GM19099 (cell line): ENCODE measurements around the gene FBXW2.

ENCODE experiments used
- POLR2A ChIP-seq: IDR thresholded peaks from 3 replicates; pipeline ENCODE4 v1.6.1; 2011; ENCODE audit warnings: low read depth; ENCODE audit not compliant: insufficient read length; ENCODE audit errors: extremely low read depth

Gene FBXW2, protein sequence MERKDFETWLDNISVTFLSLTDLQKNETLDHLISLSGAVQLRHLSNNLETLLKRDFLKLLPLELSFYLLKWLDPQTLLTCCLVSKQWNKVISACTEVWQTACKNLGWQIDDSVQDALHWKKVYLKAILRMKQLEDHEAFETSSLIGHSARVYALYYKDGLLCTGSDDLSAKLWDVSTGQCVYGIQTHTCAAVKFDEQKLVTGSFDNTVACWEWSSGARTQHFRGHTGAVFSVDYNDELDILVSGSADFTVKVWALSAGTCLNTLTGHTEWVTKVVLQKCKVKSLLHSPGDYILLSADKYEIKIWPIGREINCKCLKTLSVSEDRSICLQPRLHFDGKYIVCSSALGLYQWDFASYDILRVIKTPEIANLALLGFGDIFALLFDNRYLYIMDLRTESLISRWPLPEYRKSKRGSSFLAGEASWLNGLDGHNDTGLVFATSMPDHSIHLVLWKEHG

DNA sequence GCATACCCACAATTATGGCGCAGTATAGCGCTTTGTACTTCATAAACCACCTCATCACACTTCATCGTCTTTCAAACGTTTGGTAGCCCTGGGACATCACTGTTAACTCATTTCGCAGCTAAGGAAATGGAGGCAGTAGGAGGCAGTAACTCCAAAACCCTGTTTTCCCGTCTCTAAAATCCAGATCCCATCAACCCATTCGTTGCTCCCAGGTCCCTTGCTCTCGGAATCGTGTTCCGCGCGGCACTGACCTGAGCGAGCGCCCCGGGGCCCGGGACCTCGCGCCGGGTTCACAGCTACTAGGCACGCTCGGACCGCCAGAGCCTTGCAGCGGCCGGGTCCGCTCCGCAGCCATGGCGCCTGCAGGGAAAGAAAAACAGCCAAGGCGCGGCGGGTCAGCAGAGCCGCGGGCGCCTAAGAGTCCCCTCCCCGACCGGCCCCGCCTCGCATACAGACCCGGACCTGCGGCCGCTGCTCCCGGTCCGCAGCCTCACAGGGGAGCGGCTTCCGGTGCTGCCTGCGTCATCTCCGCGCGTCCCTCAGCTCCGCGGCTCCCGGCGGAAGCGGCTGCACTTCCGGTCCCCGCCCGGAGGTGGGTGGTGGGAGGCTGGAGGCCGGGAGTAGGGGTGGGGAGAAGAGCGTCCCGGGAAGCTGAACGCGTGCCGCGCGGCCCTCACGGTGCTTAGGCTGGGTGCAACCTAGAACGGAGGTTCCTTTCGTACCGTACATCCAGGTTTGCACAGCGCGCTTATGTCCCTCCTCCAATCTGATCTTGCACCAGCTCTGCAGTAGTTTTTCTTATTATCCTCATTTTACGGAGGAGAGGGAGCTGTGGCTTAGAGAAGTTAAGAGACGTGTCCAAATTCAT is at the start of gene FBXW2:
TSS of gene FBXW2 (minus strand) at position 519 of the 868 bp plus-strand sequence. CDS start 5,158 bp downstream, outside the sequence.
- TF ChIP-seq POLR2A = peak; percentile 97

DNA sequence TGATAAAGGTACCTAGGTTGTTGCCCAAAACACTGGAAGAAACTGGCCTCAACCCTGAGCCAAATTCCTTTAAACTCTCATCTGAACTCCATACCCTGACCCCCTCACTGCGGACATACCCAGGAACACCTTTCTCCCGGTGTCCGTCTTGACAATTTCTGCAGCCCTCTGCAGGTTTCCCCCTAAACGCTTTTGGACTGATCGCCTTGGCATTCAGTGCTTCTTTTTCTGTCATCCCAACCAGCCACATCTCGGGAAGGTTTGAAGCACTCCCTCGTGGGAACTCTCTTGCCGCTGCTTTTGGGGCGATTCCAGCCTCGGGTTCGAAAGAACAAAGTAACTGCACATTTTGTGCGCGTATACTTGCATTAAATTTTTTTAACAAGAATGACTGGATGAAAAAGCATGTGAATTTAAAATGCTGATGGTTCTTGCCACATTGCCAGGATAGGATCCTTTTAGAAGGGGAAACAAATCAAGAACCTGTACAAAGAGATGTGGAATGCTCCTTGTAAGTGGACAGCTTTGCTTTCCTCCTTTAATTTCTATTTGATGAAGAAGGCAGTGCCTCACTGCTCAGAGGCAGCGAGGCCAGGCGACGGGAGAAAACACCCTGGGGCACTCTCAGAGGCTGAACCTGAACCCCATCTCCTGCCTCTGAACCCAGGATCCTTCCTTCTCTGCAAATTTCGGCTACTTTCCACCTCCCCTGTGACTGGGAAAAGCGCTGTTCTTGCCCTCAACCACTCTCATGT is 48.9 kb upstream of the FBXW2 start:
- no peak for TF ChIP-seq POLR2A

DNA sequence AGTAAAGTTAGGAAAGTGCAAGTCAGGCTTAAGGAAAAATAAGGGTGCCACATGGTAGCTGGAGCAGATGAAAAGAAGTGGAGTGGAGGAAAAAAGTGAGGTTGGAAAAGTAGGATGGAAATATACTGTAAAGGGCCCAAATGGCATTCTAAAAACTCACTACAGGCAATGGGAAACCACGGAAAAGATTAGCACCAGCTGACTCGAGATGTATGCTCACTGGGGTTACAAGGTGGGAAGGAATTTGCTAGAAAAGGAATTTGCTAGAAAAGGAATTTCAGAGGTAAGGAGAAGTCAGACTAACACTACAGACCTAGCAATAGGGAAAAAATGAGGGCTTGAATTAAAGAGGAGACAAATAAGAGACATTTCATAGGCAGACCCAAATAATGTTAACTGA is 45.9 kb upstream of the FBXW2 start:
- no peak for TF ChIP-seq POLR2A

DNA sequence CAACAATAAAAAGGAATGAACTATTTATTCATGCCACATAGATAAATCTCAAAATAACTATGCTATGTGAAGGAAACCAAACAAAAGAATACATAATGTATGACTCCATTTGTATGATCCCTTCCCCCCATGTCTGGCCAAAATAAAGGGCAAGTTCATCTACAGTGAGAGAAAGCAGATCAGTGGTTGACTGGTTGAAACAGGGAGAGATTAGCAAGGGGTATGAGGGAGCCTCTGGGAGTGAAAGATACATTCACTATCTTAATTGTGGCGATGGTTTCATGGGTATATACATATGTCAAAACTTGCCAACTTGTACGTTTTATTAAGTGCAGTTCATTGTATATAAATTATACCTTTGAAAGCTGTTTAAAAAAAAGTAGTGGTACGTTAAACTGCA is 44.7 kb upstream of the FBXW2 start:
- TF ChIP-seq POLR2A = no peak

DNA sequence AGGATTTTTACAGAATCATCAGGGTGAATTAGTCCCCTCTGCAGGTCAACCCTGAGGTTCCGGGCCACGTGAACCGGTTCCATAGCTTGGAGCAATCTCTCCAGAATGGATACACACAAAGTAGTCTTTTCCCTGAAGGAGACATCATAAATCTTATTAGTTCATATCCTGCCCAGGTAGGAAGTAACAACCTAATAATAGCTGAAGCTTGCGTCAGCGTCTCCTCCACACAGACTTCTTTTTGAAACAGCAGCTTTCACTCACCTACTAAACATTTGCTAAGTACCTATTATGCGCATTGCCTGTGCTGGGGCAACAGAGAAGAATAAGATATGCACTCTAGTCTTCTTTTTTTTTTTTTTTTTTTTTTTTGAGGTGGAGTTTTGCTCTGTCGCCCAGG is 40.1 kb upstream of the FBXW2 start:
- TF ChIP-seq POLR2A = no peak

DNA sequence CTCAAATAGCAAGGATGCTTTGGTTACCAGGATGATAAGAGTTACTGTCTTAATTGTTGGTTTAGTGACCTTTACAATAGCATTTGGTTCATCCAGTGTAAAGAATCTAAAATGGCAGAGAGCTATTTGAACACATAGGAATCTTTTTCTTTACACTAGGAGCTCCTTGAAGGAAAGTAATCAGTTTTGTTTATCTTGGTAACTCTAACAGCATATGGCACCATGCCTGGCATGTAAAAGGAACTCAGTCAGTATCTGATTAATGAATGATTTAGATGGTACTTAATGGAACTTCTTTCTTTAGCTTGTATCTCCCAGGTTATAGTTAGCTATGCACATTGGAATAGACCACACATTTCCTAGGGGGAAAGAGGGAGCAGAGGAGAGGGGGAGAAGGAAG is 39.6 kb upstream of the FBXW2 start:
- TF ChIP-seq POLR2A = no peak

DNA sequence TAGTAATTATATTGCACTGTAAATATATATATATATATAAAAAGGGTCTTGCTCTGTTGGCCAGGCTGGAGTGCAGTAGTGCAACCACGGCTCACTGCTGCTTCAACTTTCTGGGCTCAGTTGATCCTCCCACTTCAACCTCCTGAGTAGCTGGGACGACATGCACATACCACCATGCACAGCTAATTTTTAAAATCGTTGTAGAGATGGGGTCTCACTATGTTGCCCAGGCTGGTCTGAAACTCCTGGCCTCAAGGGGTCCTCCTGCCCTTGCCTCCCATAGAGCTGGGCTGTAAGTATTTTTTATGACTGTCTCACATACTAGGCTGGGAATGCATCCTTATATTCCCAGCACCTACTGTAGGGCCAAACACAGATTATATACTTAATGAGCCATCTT is 37.6 kb upstream of the FBXW2 start:
- TF ChIP-seq POLR2A = no peak

DNA sequence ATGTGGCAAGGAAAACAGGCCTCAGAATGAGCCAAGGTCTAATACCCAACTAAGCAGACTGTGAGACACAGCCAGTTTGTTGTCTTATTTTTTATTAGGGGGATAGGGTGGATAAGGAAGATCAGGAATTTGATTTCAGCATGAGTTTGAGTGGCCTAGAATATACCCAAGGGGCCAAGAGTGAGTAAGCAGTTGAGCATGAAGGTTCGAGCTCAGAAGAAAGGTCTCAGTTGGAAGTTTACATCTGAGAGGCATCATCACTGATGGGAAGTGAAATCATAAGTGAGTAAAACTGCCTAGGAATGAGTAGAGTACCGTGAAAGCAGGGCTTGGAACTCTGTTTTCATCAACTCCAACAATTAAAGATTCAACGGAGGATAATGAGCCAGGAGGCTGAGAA is 36.9 kb upstream of the FBXW2 start:
- TF ChIP-seq POLR2A = no peak

DNA sequence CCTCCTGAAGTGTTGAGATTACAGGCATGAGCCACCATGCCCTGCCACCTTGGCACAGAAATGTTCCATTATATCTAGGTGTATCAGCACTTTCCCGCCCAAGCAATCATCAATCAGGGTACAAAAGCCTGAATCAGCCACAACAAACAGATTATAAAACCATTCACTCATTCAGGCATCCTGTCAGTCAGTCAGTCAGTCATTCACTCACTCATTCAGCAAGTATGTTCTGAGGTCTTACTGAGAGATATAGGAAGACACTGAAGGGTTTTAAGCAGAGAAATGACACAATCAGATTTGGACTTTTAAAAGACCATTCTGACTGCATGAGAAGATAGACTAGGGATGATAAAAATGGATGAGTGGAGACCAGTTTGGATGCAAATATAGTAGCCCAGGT is 36.4 kb upstream of the FBXW2 start:
- TF ChIP-seq POLR2A = no peak

DNA sequence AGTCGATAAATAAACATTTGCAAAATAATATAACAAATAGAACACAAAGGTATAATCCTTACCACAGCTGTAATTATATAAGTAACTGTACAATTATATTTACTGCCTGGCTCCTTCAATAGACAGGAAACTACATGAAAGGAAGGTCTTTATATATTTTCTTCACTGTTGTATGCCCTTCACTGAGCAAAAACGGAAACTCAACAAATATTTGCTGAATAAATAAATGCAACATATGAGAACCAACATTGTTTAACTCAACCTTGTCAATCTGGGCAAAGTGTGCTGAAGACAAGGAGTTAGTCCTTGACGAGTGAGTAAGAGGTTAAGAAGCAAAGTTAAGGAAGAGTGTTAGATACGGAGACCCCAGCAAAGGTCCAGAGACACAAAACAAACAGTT is 26.9 kb upstream of the FBXW2 start:
- TF ChIP-seq POLR2A = no peak

DNA sequence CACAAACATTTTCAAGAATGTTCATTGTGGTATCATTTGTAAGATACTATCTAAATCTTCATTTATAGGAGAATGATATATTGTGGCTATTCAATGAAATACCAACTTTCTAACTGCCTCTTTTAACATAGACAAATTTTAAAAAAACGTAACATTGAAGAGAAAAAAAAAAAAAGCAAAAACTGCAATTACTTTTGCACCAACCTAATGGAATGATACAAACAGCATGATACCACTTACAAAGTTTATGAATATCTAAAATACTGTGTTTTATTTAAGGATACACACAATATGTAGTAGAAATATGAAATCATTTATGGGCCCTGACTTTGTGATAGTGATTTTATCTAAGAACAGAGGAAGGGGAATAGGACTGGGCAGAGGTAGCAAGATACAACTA is 25.4 kb upstream of the FBXW2 start:
- TF ChIP-seq POLR2A = no peak

DNA sequence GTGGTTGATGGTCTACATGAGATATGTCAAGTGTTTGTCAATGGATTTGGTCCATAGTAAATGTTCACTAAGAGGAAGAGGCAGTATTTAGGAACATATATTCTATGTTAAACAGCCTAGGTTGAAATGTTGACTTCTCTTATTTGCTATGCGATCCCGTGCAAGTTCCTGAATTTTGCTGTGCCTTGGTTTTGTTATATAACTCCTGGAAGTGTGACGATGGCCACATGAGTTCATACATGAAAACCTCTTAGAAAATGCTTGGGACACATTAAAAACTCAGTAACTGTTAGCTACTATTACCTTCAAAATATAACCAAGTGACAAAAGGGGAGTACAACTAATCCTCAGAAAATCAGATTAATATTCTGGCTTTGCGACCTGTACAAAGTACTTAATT is 21.9 kb upstream of the FBXW2 start:
- no peak for TF ChIP-seq POLR2A

DNA sequence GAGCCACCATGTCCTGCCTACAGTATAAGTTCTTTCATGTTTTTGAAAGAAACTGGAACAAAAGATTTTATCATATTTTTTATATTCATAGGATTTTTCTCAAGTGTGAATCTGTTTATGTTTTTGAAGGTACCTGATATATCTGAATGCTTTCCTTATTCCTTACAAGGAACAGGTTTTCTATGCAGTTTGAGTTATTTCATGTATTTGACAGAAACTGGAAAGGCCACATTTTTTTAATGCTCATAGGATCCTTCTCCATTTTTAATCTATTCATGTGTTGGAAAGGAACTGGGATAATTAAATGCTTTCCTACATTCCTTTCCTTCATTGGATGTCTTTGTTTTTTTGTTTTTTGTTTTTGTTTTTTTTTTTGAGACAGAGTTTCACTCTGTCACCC is 15.7 kb upstream of the FBXW2 start:
- TF ChIP-seq POLR2A = no peak

DNA sequence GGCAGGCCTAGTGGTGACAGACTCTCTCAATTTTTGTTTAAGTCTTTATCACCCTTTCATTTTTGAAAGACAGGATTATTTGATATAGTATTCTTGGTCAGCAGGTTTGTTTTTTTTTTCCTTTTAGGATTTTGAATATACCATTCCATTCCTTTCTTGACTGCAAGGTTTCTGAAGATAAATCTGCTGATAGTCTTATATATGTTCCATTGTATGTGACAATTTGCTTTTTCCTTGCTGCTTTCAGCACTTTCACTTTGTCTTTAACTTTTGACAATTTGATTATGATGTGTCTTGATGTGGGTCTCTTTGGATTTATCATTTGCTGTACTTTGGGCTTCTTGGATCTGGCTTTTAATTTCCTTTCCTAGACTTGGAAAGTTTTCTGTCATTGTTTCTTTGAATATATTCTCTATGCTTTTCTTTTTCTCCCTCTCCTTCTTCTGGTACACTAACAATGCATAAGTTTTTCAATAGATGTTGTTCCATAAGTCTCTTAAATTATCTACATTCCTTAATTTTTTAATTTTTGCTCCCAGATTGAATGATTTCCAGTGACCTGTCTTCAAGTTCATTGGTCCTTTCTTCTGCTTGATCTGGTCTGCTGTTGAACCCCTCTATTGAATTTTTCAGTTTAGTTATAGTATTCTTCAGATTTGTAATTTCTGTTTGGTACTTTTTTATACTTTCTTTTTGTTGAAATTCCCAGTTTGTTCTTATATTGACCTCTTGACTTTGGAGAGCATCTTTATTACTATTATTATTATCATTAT is 14.6 kb upstream of the FBXW2 start:
- TF ChIP-seq POLR2A = no peak

DNA sequence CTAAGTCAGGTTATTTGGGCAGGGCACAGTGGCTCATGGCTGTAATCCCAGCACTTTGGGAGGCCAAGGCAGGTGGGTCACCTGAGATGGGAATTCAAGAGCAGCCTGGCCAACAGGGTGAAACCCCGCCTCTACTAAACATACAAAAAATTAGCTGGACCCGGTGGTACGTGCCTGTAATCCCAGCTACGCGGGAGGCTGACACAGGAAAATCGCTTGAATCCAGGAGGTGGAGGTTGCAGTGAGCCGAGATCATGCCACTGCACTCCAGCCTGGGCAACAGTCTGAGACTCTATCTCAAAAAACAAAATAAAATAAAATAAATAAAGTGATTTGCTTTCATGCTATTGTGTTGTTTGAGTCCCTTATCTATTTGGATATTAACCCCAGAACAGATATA is 8.2 kb upstream of the FBXW2 start:
- no peak for TF ChIP-seq POLR2A

DNA sequence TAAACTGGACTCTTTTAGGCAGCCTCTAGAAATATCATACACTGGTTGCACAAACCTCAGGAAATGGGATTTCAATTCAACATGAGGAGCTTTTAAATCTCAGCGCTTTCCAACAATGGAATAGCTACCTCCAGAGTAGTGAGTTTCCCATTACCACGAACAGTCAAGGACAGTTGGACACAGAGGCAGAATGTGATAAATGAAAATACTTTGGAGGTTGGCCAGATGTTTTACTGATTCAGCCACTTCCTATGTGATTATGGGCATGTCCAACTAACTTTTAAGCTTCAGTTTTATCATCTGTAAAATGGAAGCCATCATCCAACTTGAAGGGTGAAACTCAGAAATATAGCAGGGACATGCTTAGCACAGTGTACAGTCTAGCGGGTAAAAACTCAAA is 2.1 kb downstream of the FBXW2 start:
- TF ChIP-seq POLR2A = no peak
